Choroid plexus epithelial cell (primary cell): ENCODE results near the gene FBF1.
A peak's percentile ranks its signal among the peaks of the same experiment; 100 is the strongest.

ENCODE experiments used
- DNase-seq: peaks from one replicate; pipeline ENCODE4 v3.0.0-alpha.2; 2010; ENCODE audit warnings: low read depth
- H3K4me3 ChIP-seq: 2 replicates; pipeline ENCODE4 v1.5.1; 2011; ENCODE audit warnings: low read depth, mild to moderate bottlenecking, control low read depth, low read length, moderate library complexity
- TF ChIP-seq, protein P1 (sequence below): conservative IDR thresholded peaks from 2 replicates; pipeline ENCODE4 v1.5.1; 2011; ENCODE audit warnings: low read depth, mild to moderate bottlenecking, control low read depth, inconsistent platforms, low read length, moderate library complexity

FBF1 gene, protein sequence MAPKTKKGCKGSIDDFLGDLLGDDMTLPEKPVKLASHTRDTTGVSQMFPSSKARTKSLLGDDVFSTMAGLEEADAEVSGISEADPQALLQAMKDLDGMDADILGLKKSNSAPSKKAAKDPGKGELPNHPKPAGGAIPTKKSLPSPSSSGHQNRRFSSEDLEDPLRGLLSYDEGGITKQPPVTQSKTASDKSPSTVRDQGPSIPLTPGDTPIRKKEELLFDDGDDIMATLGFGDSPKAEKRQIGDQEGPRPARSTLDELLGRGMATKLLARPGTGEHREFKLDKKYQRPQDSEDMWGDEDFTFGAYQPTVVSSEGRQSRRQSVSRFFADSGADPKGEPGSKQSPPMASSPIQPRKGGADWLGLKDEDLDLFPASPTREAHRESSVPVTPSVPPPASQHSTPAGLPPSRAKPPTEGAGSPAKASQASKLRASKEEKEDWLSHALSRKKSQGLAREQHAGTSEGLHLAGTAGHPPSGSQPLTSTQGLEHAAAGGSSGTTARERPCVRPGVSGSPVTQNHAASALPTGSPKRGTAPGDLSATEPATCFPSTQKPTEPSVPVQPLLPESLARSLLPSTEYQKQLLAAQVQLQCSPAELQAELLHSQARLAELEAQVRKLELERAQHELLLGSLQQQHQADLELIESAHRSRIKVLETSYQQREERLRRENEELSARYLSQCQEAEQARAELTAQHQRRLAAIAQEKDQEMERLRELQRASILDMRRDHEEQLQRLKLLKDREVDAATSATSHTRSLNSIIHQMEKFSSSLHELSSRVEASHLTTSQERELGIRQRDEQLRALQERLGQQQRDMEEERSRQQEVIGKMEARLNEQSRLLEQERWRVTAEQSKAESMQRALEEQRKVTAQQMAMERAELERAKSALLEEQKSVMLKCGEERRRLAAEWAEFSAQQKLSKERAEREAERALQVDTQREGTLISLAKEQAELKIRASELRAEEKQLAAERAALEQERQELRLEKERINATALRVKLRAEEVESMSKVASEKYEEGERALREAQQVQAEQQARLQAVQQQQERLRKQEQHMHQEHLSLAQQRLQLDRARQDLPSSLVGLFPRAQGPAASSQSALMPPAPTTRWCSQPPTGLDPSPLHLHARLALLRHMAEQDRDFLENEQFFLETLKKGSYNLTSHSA

DNA sequence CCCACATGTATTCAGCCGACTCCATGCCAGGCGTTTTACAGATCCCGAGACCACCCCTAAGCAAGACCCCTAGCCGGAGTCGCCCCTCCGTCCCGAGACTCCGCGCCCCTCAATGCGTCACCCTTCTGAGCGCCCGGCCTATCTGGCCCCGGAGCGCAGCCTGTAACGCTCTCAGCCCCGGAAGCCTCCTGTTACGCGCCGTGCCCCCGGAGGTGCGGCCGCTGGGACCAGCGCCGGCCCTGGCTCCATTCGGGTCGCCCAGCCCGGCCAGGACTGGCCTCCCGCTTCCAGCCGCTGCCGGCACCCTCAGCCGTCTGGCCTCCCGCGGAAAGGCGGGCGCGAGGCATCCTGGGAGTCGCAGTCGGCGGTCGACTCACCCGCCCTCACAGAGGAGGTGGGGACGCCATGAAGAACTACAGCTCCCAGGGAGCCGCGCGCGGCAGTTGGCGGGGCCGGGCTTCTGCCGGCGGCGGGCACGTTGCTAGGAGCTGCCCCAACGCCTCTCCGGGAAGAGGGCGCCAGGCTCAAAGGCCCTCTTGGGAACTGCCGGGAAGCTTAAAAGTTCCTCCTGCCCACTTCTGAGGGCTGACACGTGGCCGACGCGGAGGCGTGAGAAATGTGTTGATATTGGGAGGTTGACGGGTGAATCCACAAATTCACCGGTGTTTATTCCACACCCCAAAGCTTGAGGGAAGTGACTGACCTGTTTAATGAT, at the start of gene FBF1:
FBF1 (minus strand) TSS at position 316 of the 715 bp plus-strand sequence. CDS start 2,893 bp downstream, outside the sequence.
- H3K4me3 ChIP-seq: peak within 1 kb of the TSS; percentile 89
- TF ChIP-seq, protein P1, sequence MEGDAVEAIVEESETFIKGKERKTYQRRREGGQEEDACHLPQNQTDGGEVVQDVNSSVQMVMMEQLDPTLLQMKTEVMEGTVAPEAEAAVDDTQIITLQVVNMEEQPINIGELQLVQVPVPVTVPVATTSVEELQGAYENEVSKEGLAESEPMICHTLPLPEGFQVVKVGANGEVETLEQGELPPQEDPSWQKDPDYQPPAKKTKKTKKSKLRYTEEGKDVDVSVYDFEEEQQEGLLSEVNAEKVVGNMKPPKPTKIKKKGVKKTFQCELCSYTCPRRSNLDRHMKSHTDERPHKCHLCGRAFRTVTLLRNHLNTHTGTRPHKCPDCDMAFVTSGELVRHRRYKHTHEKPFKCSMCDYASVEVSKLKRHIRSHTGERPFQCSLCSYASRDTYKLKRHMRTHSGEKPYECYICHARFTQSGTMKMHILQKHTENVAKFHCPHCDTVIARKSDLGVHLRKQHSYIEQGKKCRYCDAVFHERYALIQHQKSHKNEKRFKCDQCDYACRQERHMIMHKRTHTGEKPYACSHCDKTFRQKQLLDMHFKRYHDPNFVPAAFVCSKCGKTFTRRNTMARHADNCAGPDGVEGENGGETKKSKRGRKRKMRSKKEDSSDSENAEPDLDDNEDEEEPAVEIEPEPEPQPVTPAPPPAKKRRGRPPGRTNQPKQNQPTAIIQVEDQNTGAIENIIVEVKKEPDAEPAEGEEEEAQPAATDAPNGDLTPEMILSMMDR: no peak
- DNase-seq: peak; percentile 94

DNA sequence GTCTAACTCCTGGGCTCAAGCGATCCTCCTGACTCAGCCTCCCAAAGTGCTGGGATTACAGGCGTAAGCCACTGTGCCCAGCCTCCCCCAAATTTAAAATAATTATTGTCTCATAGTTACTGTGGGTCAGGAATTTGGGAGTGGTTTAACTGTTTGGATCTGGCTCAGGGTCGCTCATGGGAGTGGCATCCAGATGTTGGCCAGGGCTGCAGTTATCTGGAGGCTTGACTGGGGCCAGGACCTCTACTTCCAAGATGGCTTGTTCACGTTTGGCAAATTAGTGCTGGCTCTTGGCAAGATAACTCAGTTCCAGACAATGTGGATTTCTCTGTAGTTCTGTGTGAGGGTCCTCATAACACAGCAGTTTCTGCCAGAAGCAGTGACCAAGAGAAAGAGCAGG, 46.2 kb upstream of the FBF1 start:
- TF ChIP-seq, protein P1: no peak
- no peak for DNase-seq

DNA sequence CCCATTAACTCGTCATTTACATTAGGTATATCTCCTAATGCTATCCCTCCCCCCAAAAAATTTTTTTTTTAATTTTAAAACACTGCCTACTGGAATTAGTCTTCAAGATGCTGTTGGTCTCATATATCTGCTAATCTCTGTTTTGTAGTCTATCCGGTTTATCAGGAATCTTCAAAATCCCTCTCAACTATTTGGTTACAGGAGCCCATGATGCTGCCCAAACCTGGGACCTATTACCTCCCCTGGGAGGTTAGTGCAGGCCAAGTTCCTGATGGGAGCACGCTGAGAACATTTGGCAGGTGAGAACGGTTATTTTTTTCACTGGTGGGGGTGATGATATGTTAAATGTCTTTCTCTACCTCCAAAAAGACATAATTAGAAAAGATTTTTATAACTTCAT, 45.1 kb upstream of the FBF1 start:
- DNase-seq: no peak
- TF ChIP-seq, protein P1: no peak
- no peak overlapping the region for H3K4me3 ChIP-seq

More for the DNA sequence above, 46.2 kb upstream of the FBF1 start:
- H3K4me3 ChIP-seq: no peak overlapping the region

DNA sequence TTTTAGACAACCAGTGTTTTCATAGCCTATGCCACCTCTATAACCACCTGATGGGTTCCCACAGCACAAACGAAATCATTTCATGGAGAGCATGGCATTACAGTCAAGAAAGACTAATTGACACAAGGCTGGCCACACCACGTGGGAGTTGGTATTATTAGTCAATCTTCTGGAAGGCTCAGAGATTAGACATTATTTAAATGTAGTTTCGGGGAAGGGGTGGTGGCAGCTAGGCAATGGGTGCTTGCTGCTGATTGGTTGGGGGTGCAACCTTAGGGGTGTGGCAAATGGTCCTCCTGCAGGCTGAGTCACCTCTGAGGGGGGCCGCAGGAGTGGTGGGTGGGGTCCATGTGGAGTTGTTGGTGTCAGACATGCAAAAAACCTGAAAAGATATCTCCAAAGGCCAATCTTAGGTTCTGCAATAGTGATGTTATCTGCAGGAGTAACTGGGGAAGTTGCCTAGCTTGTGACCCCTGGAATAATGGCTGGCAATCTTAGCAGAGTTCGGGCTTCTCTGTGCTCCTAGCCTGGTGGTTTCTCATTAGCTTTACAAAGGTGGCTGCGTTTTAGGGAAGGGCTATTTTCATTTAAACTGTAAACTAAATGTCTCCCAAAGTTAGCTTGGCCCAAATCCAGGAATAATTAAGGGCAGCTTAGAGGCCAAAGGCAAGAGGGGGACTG, 42.8 kb upstream of the FBF1 start:
- H3K4me3 ChIP-seq: no peak overlapping the region
- TF ChIP-seq, protein P1: no peak
- no peak for DNase-seq

DNA sequence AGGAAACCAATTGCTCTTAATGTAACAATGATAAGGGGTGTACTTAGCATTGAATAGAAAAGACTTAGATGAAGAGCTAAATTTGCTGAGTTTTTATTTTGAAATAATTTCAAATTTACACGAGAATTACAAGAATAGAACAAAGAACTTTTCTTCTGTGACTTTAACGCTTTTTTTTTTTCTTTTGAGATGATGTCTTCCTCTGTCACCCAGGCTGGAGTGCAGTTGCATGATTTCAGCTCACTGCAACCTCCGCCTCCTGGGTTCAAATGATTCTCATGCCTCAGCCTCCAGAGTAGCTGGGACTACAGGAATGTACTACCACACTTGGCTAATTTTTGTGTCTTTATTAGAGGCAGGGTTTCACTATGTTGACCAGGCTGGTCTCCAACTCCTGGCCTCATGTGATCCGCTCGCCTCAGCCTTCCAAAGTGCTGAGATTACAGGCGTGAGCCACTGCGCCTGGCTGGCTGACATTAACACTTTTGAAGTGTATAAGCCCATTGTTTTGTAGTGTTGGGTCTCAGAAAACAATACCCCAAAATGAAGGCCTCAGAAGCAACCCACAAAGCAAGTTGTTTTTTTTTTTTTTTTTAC, 40.3 kb upstream of the FBF1 start:
- no peak for DNase-seq
- TF ChIP-seq, protein P1: no peak
- H3K4me3 ChIP-seq: no peak overlapping the region
